Stimulated activated CD8-positive, alpha-beta memory T cell treated with anti-CD3 and anti-CD28 coated beads, Interleukin-7, amount 100 ng/mL, for 4 hours (primary cell): ENCODE results near the gene LINGO3.

Experiments
- DNase-seq, 2 donors: peaks; one replicate each; pipeline ENCODE4 v3.0.0-alpha.2; 2020; ENCODE audit warnings: low read depth in 2 of 2

LINGO3 gene

GRCh38 chr19:2327773-2328400 is 19.9 kb upstream of the LINGO3 start:
- DNase-seq, result peak; percentile 42 to 57

GRCh38 chr19:2326699-2327360 is 18.9 kb upstream of the LINGO3 start:
- no peak for DNase-seq

GRCh38 chr19:2325281-2326046 is 17.5 kb upstream of the LINGO3 start:
- no peak for DNase-seq

GRCh38 chr19:2324220-2324948 is 16.4 kb upstream of the LINGO3 start:
- DNase-seq, result no peak

GRCh38 chr19:2323707-2324106 is 15.8 kb upstream of the LINGO3 start:
- no peak for DNase-seq

GRCh38 chr19:2321565-2322283 is 13.8 kb upstream of the LINGO3 start:
- DNase-seq, result no peak

- DNase-seq, result no peak
These were observed 13.0 kb upstream of the LINGO3 start for GRCh38 chr19:2320939-2321338.

GRCh38 chr19:2320049-2320448 is 12.1 kb upstream of the LINGO3 start:
- DNase-seq, result no peak

GRCh38 chr19:2319551-2319950 is 11.6 kb upstream of the LINGO3 start:
- DNase-seq, result no peak

GRCh38 chr19:2318923-2319322 is 11.0 kb upstream of the LINGO3 start:
- no peak for DNase-seq

- DNase-seq, result no peak
These were observed 9.8 kb upstream of the LINGO3 start for GRCh38 chr19:2317756-2318155.

- no peak for DNase-seq
These were observed 9.3 kb upstream of the LINGO3 start for GRCh38 chr19:2317300-2317699.

- DNase-seq, result no peak
These were observed 7.9 kb upstream of the LINGO3 start for GRCh38 chr19:2315818-2316353.

- DNase-seq, result no peak
These were observed 7.3 kb upstream of the LINGO3 start for GRCh38 chr19:2315121-2315817.

GRCh38 chr19:2312820-2313501 is 5.0 kb upstream of the LINGO3 start:
- no peak for DNase-seq

GRCh38 chr19:2311093-2311492 is 3.1 kb upstream of the LINGO3 start:
- no peak for DNase-seq

GRCh38 chr19:2309734-2310362 is 1.9 kb upstream of the LINGO3 start:
- no peak for DNase-seq

GRCh38 chr19:2307518-2308012 is 389 bp downstream of the LINGO3 start:
- DNase-seq, result no peak

GRCh38 chr19:2306971-2307370 is 983 bp downstream of the LINGO3 start:
- DNase-seq, result no peak
